ENCODE results near the gene CTCFL.

CTCFL gene

GRCh38 chr20:57476084-57476526 is 48.8 kb downstream of the CTCFL start:
- no peak for TF ChIP-seq SIN3A (IDR thresholded peaks at IDR 0.05; ENCODE audit: borderline replicate concordance, insufficient read depth, low read length)
- TF ChIP-seq POLR2AphosphoS5 (IDR thresholded peaks at IDR 0.05; ENCODE audit: low read depth, low read length) = no peak
- no peak for TF ChIP-seq FOXP2 (optimal IDR thresholded peaks at IDR 0.05; ENCODE audit: borderline replicate concordance, extremely low read depth, extremely low read length, insufficient read depth)
- no peak for TF ChIP-seq REST (IDR thresholded peaks at IDR 0.05; ENCODE audit: insufficient read depth in 1 of 2, low read depth in 2 of 2, low read length in 2 of 2)
- no peak for TF ChIP-seq TAF1 (IDR thresholded peaks at IDR 0.05; ENCODE audit: borderline replicate concordance, insufficient read depth, low read length)

GRCh38 chr20:57475388-57476083 is 49.4 kb downstream of the CTCFL start:
- no peak for TF ChIP-seq FOXP2 (optimal IDR thresholded peaks at IDR 0.05; ENCODE audit: borderline replicate concordance, extremely low read depth, extremely low read length, insufficient read depth)

GRCh38 chr20:57474816-57475215 is 50.1 kb downstream of the CTCFL start:
- no peak for TF ChIP-seq TAF1 (IDR thresholded peaks at IDR 0.05; ENCODE audit: borderline replicate concordance, insufficient read depth, low read length)
- no peak for TF ChIP-seq FOXP2 (optimal IDR thresholded peaks at IDR 0.05; ENCODE audit: borderline replicate concordance, extremely low read depth, extremely low read length, insufficient read depth)
- TF ChIP-seq POLR2AphosphoS5 (IDR thresholded peaks at IDR 0.05; ENCODE audit: low read depth, low read length) = no peak
- TF ChIP-seq SIN3A (IDR thresholded peaks at IDR 0.05; ENCODE audit: borderline replicate concordance, insufficient read depth, low read length) = no peak
- TF ChIP-seq REST (IDR thresholded peaks at IDR 0.05; ENCODE audit: insufficient read depth in 1 of 2, low read depth in 2 of 2, low read length in 2 of 2) = no peak

DNA sequence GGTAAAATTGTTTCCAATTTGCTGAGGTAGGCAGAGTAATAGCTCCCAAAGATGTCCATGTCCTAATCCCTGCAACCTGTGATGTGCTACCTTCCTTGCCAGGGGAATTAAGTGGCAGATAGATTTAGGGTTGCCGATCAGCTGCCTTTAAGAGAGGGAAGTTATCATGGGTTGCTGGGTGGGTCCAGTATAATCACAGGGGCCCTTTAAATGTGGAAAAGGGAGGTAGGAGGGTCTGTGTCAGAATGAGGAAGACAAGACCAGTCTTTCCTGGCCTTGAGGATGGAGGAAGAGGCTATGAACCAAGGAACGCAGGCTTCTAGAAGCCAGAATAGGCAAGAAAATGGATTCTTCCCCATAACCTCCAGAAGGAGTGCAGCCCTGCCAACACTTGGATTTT is 50.7 kb downstream of the CTCFL start:
- no peak for TF ChIP-seq POLR2AphosphoS5 (IDR thresholded peaks at IDR 0.05; ENCODE audit: low read depth, low read length)

GRCh38 chr20:57473246-57474048 is 51.5 kb downstream of the CTCFL start:
- TF ChIP-seq POLR2AphosphoS5 (IDR thresholded peaks at IDR 0.05; ENCODE audit: low read depth, low read length) = no peak
- TF ChIP-seq TAF1 (IDR thresholded peaks at IDR 0.05; ENCODE audit: borderline replicate concordance, insufficient read depth, low read length) = no peak
- TF ChIP-seq SIN3A (IDR thresholded peaks at IDR 0.05; ENCODE audit: borderline replicate concordance, insufficient read depth, low read length) = no peak
- TF ChIP-seq REST (IDR thresholded peaks at IDR 0.05; ENCODE audit: insufficient read depth in 1 of 2, low read depth in 2 of 2, low read length in 2 of 2) = no peak
- TF ChIP-seq FOXP2 (optimal IDR thresholded peaks at IDR 0.05; ENCODE audit: borderline replicate concordance, extremely low read depth, extremely low read length, insufficient read depth) = no peak

Data from PFSK-1 (cell line).